CD8-positive, alpha-beta memory T cell (primary cell): Measurements from ENCODE around the gene PRDM16. TPM values are rescaled to one million over a fixed set of nuclear protein-coding genes. Genes with fewer than 3 reads are reported as not detected.

Source experiments
- CTCF ChIA-PET: fragments of 350-600 bp; sonication (Branson Sonifier 250); formaldehyde crosslinking; loops from one replicate; lab custom pipeline; 2021; ENCODE audit warnings: antibody characterized with exemption; lab: Charles Lee
- POLR2A ChIA-PET: fragments of 350-600 bp; sonication (Branson Sonifier 250); formaldehyde crosslinking; loops from one replicate; lab custom pipeline; 2021; ENCODE audit warnings: antibody characterized with exemption; lab: Charles Lee
- DNase-seq, 5 donors: peaks; one replicate each; pipeline versions ENCODE4 v3.0.0 to v3.0.0-alpha.2; 2020 to 2022; ENCODE audit warnings: mixed read lengths in 1 of 5
- H3K27ac ChIP-seq: one replicate; pipeline ENCODE4 v1.7.0; 2013; ENCODE audit warnings: low read depth, mild to moderate bottlenecking, low read length, moderate library complexity
- H3K27me3 ChIP-seq: 2 replicates; pipeline ENCODE4 v1.7.0; 2013; ENCODE audit warnings: low read length, mild to moderate bottlenecking; ENCODE audit not compliant: insufficient read depth, poor library complexity, severe bottlenecking
- H3K36me3 ChIP-seq: 2 replicates; pipeline ENCODE4 v1.7.0; 2013; ENCODE audit warnings: mild to moderate bottlenecking, low read length, moderate library complexity; ENCODE audit not compliant: insufficient read depth
- H3K4me1 ChIP-seq: 2 replicates; pipeline ENCODE4 v1.7.0; 2013; ENCODE audit warnings: mild to moderate bottlenecking, low read length, moderate library complexity; ENCODE audit not compliant: insufficient read depth
- H3K4me3 ChIP-seq: 2 replicates; pipeline ENCODE4 v1.7.0; 2013; ENCODE audit warnings: mild to moderate bottlenecking, low read length
- H3K9me3 ChIP-seq: 2 replicates; pipeline ENCODE4 v1.7.0; 2013; ENCODE audit warnings: mild to moderate bottlenecking, low read length
- H3K27ac Mint-ChIP-seq, 8 donors: one replicate each; pipeline ENCODE4 v1.8.0; 2020 to 2021; ENCODE audit warnings: mixed read lengths in 8 of 8, mild to moderate bottlenecking in 6 of 8, inconsistent platforms in 3 of 8, moderate library complexity in 3 of 8
- H3K27me3 Mint-ChIP-seq, 2 donors: one replicate each; pipeline ENCODE4 v1.8.0; 2020 to 2021; ENCODE audit warnings: mixed read lengths in 2 of 2, mild to moderate bottlenecking in 1 of 2, moderate library complexity in 1 of 2
- H3K36me3 Mint-ChIP-seq, 3 donors: one replicate each; pipeline ENCODE4 v1.8.0; 2020 to 2021; ENCODE audit warnings: mixed read lengths in 3 of 3, inconsistent platforms in 1 of 3, mild to moderate bottlenecking in 1 of 3
- H3K4me1 Mint-ChIP-seq, 3 donors: one replicate each; pipeline ENCODE4 v1.8.0; 2020 to 2021; ENCODE audit warnings: mixed read lengths in 3 of 3, inconsistent platforms in 1 of 3, mild to moderate bottlenecking in 1 of 3
- H3K4me3 Mint-ChIP-seq, 7 donors: one replicate each; pipeline ENCODE4 v1.8.0; 2020 to 2021; ENCODE audit warnings: mixed read lengths in 7 of 7, mild to moderate bottlenecking in 6 of 7, moderate library complexity in 4 of 7, inconsistent platforms in 2 of 7
- H3K9me3 Mint-ChIP-seq, 5 donors: one replicate each; pipeline ENCODE4 v1.8.0; 2020 to 2022; ENCODE audit warnings: mixed read lengths in 5 of 5, mild to moderate bottlenecking in 3 of 5, moderate library complexity in 2 of 5, inconsistent platforms in 1 of 5
- polyA plus RNA-seq: library from polyadenylated mRNA; unstranded; fragments of 300-500 nt; fragmentation: Illumina TruSeq; gene quantifications from one replicate; pipeline ENCODE4 v1.2.3, GENCODE V29; 2021
- total RNA-seq, 2 experiments: library from RNA; stranded (reverse); gene quantifications; one replicate each; pipeline ENCODE4 v1.2.3, GENCODE V29; 2021

Gene PRDM16
- total and polyA plus RNA-seq, 3 experiments from 2014 or later: not detected

DNA sequence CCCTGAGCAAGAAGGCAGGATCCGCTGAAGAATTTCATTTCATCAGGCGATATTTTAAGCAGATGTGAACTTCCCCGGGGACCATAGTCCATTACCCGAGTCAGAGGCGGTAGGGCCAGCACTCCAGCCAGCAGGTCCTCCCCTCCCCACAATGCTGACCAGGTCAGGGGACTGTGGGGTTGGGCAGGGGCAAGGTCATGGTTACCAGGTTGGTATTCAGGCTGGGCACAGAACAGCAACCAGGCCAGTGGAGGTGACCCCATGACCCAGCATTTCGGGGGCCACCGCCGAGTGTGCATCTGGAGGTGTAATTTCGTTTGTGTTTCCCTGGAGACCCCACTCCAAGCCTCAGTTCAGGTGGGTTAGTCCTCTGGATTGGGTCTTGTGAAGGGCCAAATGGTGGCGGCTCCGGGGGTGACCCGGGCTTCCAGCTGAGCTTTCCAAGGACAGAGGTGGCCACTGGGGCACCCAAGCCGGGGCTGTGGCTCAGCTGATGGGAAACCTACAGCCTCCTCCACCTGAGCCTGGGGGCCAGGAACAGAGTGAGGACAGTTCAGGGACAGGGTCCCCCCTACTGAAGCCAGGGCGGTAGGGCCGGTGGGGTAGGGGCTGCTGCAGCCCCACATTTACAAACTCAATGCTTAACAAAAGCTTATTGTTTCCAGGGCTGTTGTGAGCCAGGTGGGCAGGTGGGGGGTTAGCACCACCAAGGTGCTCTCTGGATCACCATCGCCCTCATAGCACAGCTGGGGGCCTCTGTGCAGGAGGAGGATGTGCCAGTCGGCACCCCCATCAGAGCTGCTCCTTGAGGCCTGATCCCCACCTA, 2.8 kb downstream of the PRDM16 start:
- Histone ChIP-seq H3K4me3 (no peak overlapping the region), H3K36me3 (no peaks in the 10 kb centered on the region), H3K27ac (no peak overlapping the region), H3K9me3 (no peaks in the 10 kb centered on the region), H3K4me1 (no peaks in the 10 kb centered on the region), H3K27me3 (peaks cover 8% of the 10 kb centered on the region)
- Mint-ChIP-seq H3K27me3 (peaks cover 11 to 30% of the 10 kb centered on the region in 2 donors), H3K4me1 (peaks cover 1 to 4% (median 3%) of the 10 kb centered on the region in 3 donors), H3K36me3 (no peaks in the 10 kb centered on the region), H3K9me3 (no peaks in the 10 kb centered on the region), H3K27ac (no peak overlapping the region), H3K4me3 (peak overlapping the region in 3 of 7 donors; percentile 8 to 40 (median 24))
- DNase-seq: peak in 1 of 5 donors; percentile 16
- CTCF ChIA-PET: no interaction called here
- POLR2A ChIA-PET: no interaction called here

DNA sequence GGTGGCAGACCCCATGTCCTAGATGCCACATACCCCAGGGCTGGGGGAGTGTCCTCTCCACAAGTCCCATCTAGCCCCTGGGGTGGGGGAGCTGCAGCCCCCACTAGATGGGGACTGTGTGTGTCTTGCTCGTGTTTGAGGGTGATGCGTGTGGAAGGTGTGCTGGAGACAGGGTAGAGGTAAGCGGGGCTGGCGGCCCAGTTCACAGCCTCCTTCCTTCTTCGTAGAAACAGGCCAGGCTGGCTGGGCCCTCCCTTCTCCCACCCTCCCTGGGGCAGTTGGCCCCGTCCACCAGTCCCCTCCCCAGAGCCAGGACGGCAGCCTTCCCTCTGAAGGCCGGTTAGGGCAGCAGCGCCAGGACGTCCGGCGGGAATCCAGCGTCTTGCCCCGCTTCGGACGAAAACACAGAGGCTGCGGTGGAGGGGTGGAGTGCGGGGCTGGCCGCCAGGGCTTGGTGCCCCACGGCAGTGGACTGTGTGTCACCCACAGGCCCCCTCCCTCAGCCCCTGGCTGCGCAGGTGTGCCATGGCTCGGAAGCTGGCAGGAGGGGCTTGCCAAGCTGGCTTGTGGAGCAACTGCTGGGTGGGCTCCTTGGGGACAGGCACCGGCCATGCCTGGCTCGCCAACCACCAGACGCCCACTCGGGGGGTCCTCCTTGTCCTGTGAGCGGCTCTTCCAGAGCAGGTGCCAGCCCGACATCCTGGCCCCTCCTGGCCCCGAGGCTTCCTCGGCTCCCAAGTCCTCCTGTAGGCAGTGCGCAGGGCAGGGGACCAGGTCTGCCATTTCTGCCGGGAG, 3.6 kb downstream of the PRDM16 start:
- no peak overlapping the region for H3K27ac ChIP-seq
- no peak for DNase-seq
- ChIA-PET CTCF (no interaction called here), POLR2A (no interaction called here)
- H3K4me1 Mint-ChIP-seq: peaks cover 1 to 4% (median 3%) of the 10 kb centered on the region in 3 donors
- H3K27ac Mint-ChIP-seq: no peak overlapping the region
- H3K27me3 ChIP-seq: peaks cover 8% of the 10 kb centered on the region
- no peaks in the 10 kb centered on the region for H3K36me3 Mint-ChIP-seq
- H3K27me3 Mint-ChIP-seq: peaks cover 11 to 24% of the 10 kb centered on the region in 2 donors
- H3K36me3 ChIP-seq: no peaks in the 10 kb centered on the region
- no peak overlapping the region for H3K4me3 Mint-ChIP-seq
- H3K9me3 ChIP-seq: no peaks in the 10 kb centered on the region
- H3K4me3 ChIP-seq: no peak overlapping the region
- no peaks in the 10 kb centered on the region for H3K9me3 Mint-ChIP-seq
- H3K4me1 ChIP-seq: no peaks in the 10 kb centered on the region

DNA sequence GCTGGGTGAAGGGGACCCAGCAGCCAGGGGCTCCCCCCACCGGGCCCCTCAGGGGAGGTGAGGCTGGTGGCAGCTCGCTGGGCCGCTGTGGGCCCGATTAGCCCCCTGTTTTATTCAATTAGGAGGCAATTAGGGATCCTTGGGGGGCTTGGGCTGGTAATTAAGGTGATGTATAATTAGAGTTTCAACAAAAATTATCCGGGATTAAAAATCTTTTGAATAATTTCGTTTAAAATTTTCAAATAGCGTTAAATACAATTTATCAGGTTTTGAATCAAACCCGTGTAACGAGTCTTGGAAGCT, 4.1 kb downstream of the PRDM16 start:
- no peak overlapping the region for H3K4me3 ChIP-seq
- Mint-ChIP-seq H3K4me1 (peaks cover 1 to 4% (median 3%) of the 10 kb centered on the region in 3 donors), H3K4me3 (no peak overlapping the region), H3K27me3 (peaks cover 14 to 24% of the 10 kb centered on the region in 2 donors), H3K9me3 (no peaks in the 10 kb centered on the region), H3K36me3 (no peaks in the 10 kb centered on the region), H3K27ac (no peak overlapping the region)
- H3K27ac ChIP-seq: no peak overlapping the region
- ChIA-PET POLR2A (no interaction called here), CTCF (no interaction called here)
- DNase-seq: no peak
- H3K9me3 ChIP-seq: no peaks in the 10 kb centered on the region
- H3K36me3 ChIP-seq: no peaks in the 10 kb centered on the region
- peaks cover 8% of the 10 kb centered on the region for H3K27me3 ChIP-seq
- H3K4me1 ChIP-seq: no peaks in the 10 kb centered on the region

DNA sequence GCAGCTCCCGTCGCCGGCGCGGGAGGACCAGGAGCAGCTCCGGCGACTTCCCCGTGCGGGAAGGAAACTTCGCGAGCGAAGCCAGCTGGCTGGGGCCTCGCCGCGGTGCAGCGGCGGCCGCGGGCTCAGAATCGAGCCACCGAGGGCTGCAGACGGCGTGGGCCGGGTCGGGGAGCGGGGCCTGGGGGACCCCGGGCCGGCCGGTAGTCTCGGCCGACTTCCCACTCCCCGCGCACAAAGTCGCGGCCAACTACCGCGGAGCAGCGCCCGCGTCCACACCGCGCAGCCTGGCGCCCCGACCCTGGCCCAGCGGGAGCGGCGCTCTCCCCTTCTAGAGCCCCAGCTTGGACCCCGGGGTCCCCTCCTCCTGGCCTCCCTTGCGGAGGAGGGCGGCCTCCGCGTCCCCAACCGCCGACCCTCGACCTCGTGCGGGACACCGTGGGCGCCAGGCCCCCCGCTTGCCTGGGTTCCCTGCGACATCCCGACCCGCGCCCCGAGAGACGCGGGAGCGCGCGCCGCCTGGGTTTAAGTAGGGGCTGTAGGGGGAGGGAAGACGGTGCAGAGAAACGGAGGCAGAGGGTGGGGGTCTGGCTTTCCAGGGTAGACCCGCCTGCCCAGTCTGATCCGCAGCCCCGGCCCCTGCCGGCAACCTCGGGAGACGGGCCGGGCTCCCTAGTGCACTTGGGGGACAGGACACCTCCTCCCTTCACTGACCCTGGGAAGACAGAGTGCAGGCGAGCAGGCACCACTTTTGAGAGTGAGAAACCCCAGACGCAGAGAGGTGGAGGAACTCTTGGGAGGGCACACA, 4.7 kb downstream of the PRDM16 start:
- Histone ChIP-seq H3K4me3 (no peak overlapping the region), H3K4me1 (no peaks in the 10 kb centered on the region), H3K36me3 (no peaks in the 10 kb centered on the region), H3K9me3 (no peaks in the 10 kb centered on the region), H3K27me3 (peaks cover 8% of the 10 kb centered on the region), H3K27ac (no peak overlapping the region)
- Mint-ChIP-seq H3K27me3 (peaks cover 17 to 27% of the 10 kb centered on the region in 2 donors), H3K27ac (no peak overlapping the region), H3K36me3 (no peaks in the 10 kb centered on the region), H3K4me3 (no peak overlapping the region), H3K9me3 (no peaks in the 10 kb centered on the region), H3K4me1 (peaks cover 1 to 4% (median 3%) of the 10 kb centered on the region in 3 donors)
- ChIA-PET CTCF (no interaction called here), POLR2A (no interaction called here)
- no peak for DNase-seq

DNA sequence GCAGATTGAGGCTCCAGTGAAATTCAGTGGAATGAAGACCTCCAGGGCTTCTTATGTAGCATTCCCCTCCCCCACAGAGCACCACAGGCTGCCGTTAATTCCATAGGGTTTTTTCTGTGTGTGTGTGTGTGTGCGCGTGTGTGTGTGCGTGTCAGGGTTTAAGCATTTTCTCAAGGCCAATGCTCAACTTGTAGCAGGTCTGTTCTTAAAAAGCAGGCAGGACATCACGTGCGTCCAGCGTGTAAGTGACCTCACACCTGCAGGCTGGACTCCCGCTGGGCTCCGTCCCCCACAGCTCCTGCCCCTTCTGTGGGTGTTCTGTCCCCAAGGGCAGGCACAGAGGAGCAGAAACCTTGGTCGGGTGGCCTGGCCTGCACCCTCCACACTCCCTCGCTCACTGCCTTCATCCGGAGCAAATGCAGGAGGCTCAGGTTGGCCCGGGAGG, 5.3 kb downstream of the PRDM16 start:
- Histone ChIP-seq H3K36me3 (no peaks in the 10 kb centered on the region), H3K27ac (no peak overlapping the region), H3K4me1 (no peaks in the 10 kb centered on the region), H3K9me3 (no peaks in the 10 kb centered on the region), H3K4me3 (no peak overlapping the region), H3K27me3 (peaks cover 8% of the 10 kb centered on the region)
- no peak for DNase-seq
- no peaks in the 10 kb centered on the region for H3K9me3 Mint-ChIP-seq
- no peaks in the 10 kb centered on the region for H3K4me1 Mint-ChIP-seq
- CTCF ChIA-PET: no interaction called here
- no peak overlapping the region for H3K27ac Mint-ChIP-seq
- POLR2A ChIA-PET: no interaction called here
- no peaks in the 10 kb centered on the region for H3K36me3 Mint-ChIP-seq
- peaks cover 14 to 26% of the 10 kb centered on the region in 2 donors for H3K27me3 Mint-ChIP-seq
- H3K4me3 Mint-ChIP-seq: no peak overlapping the region

DNA sequence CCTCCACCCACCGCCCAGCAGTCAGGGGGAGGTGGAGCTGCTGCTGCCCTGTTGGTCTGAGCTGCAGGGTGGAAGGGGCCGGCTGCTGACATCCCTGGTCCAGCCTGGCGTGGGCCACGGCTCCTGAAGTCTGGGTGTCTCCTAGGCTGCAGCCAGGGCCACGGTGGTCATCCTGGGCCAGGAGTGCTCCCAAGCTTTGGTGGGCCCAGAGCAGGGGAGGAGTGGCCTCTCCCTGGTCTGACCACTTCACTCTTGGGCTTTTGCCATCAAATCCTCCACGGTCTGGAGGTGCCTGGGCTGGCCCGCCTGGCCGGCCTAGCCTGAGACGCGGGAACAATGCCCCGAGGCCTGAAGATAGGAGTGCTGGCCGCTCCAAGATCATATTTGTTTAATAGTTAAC, 5.8 kb downstream of the PRDM16 start:
- H3K4me3 Mint-ChIP-seq: no peak overlapping the region

DNA sequence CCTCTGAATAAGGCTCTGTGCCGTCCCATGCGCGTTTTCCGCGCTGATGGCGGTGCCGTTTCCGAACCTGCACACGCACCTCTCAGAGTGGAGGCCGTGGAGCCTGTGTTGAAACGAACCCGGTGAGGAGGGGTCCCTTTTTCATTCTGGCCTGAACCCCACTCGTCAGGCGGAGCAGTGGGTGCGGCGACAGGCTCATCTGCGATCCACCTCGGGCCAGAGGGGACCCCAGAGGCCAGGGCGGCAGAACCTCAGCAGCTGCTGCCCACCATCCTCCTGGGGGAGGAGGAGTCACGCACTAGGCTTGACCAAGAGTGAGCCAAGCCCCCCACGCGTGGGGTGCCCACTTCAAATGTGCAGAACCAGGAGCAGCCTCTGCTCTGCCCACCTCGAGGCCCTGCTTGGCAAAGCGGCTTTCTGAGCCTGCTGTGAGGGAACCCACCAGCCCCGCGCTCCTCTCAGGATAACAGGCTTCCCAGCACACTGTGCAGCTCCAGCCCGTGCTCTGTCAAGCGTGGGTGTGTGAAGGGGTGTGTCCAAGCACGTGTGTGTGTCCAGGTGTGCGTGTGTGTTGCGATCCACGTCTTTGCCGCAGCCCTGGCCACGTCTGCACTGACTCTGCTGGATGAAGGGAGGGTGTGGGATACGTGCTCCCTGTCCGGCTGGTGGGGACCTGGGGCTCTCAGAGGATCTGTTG, 6.8 kb downstream of the PRDM16 start:
- no peak overlapping the region for H3K27ac Mint-ChIP-seq
- Histone ChIP-seq H3K4me1 (no peaks in the 10 kb centered on the region), H3K9me3 (no peaks in the 10 kb centered on the region), H3K27ac (no peak overlapping the region), H3K4me3 (no peak overlapping the region), H3K36me3 (no peaks in the 10 kb centered on the region), H3K27me3 (peaks cover 8% of the 10 kb centered on the region)
- no peaks in the 10 kb centered on the region for H3K36me3 Mint-ChIP-seq
- H3K4me3 Mint-ChIP-seq: no peak overlapping the region
- ChIA-PET CTCF (no interaction called here), POLR2A (no interaction called here)
- H3K9me3 Mint-ChIP-seq: no peaks in the 10 kb centered on the region
- no peak for DNase-seq
- H3K4me1 Mint-ChIP-seq: no peaks in the 10 kb centered on the region
- H3K27me3 Mint-ChIP-seq: peaks cover 14 to 26% of the 10 kb centered on the region in 2 donors

More for the DNA sequence above, 5.8 kb downstream of the PRDM16 start:
- Mint-ChIP-seq H3K9me3 (no peaks in the 10 kb centered on the region), H3K27me3 (peaks cover 14 to 26% of the 10 kb centered on the region in 2 donors), H3K27ac (no peak overlapping the region), H3K4me1 (no peaks in the 10 kb centered on the region), H3K36me3 (no peaks in the 10 kb centered on the region)
- H3K27ac ChIP-seq: no peak overlapping the region
- H3K9me3 ChIP-seq: no peaks in the 10 kb centered on the region
- H3K36me3 ChIP-seq: no peaks in the 10 kb centered on the region
- no peak overlapping the region for H3K4me3 ChIP-seq
- H3K27me3 ChIP-seq: peaks cover 8% of the 10 kb centered on the region
- H3K4me1 ChIP-seq: no peaks in the 10 kb centered on the region
- ChIA-PET POLR2A (no interaction called here), CTCF (no interaction called here)
- DNase-seq: no peak
